ENCODE results near the gene GRAMD1B.

GRCh38 chr11:123478352-123478987, 48.4 kb downstream of the GRAMD1B start:
- TF ChIP-seq POLR2A (IDR thresholded peaks at IDR 0.05; ENCODE audit: borderline replicate concordance, extremely low read depth, insufficient read depth, insufficient read length) (no peak), CTCF (IDR thresholded peaks at IDR 0.05 in 2 of 3, conservative IDR thresholded peaks at IDR 0.05 in 1 of 3; ENCODE audit: borderline replicate concordance in 1 of 3, insufficient read depth in 1 of 3, low read depth in 2 of 3, low read length in 2 of 3) (peak; percentile 45 to 98 (median 83)), POLR2AphosphoS5 (IDR thresholded peaks at IDR 0.05; ENCODE audit: low read depth, low read length) (no peak), EZH2 (IDR thresholded peaks at IDR 0.05) (no peak), SRF (IDR thresholded peaks at IDR 0.05; ENCODE audit: low read depth) (no peak), REST (IDR thresholded peaks at IDR 0.05; ENCODE audit: low read depth) (no peak)
